HG03196 (cell line): ENCODE results near the gene SASH3.

ENCODE experiments used
- ATAC-seq: cut with Tn5 transposase; IDR thresholded peaks from one replicate; pipeline ENCODE4 v1.9.1; 2021; ENCODE audit not compliant: unreplicated experiment

The SASH3 gene

GRCh38 chrX:129808158-129808828 lies 28.5 kb downstream of the SASH3 start:
- no peak for ATAC-seq

- ATAC-seq, result no peak
Observed at GRCh38 chrX:129808829-129809796, 29.4 kb downstream of the SASH3 start.

GRCh38 chrX:129813662-129814368 lies 34.1 kb downstream of the SASH3 start:
- ATAC-seq, result no peak

GRCh38 chrX:129818123-129818522 lies 38.4 kb downstream of the SASH3 start:
- ATAC-seq, result no peak

- ATAC-seq, result no peak
Observed at GRCh38 chrX:129823115-129823514, 43.4 kb downstream of the SASH3 start.

GRCh38 chrX:129823522-129823921 lies 43.8 kb downstream of the SASH3 start:
- no peak for ATAC-seq

GRCh38 chrX:129824620-129825019 lies 44.9 kb downstream of the SASH3 start:
- ATAC-seq, result no peak

- no peak for ATAC-seq
Observed at GRCh38 chrX:129825746-129826505, 46.2 kb downstream of the SASH3 start.

- ATAC-seq, result no peak
Observed at GRCh38 chrX:129830494-129830893, 50.7 kb downstream of the SASH3 start.

GRCh38 chrX:129831091-129831885 lies 51.5 kb downstream of the SASH3 start:
- ATAC-seq, result no peak

GRCh38 chrX:129833153-129833990 lies 53.6 kb downstream of the SASH3 start:
- ATAC-seq, result no peak

- no peak for ATAC-seq
Observed at GRCh38 chrX:129836827-129837226, 57.1 kb downstream of the SASH3 start.

GRCh38 chrX:129840344-129840743 lies 60.6 kb downstream of the SASH3 start:
- no peak for ATAC-seq

- ATAC-seq, result no peak
Observed at GRCh38 chrX:129842510-129843208, 62.9 kb downstream of the SASH3 start.

GRCh38 chrX:129843209-129843458 lies 63.4 kb downstream of the SASH3 start:
- no peak for ATAC-seq

- ATAC-seq, result peak; percentile 98
Observed at GRCh38 chrX:129843459-129844306, 63.9 kb downstream of the SASH3 start, which contains the start of gene ZDHHC9. ZDHHC9 (minus strand) TSS chrX:129843886; CDS start chrX:129841945, 1,941 bp downstream.
